ENCODE measurements around the gene DHX36. TPM values are rescaled to one million over a fixed set of nuclear protein-coding genes. Genes with fewer than 3 reads are reported as not detected.

DHX36 gene
- total RNA-seq, 1 donor from 2014 or later = 110 TPM

- H3K27ac Mint-ChIP-seq = no peak overlapping the region
- TF ChIP-seq CTCF (IDR thresholded peaks at IDR 0.05; ENCODE audit: unreplicated experiment) = no peak
- H3K27me3 Mint-ChIP-seq (ENCODE audit: low read depth) = no peaks in the 10 kb centered on the region
- H3K36me3 Mint-ChIP-seq = no peaks in the 10 kb centered on the region
- H3K9me3 Mint-ChIP-seq = no peaks in the 10 kb centered on the region
- no peak overlapping the region for H3K4me3 Mint-ChIP-seq
- DNase-seq (ENCODE audit: low spot score in 2 of 2, unreplicated experiment in 2 of 2) = no peak
- peaks cover 29% of the 10 kb centered on the region for H3K4me1 Mint-ChIP-seq
These were observed 98.8 kb downstream of the DHX36 start for GRCh38 chr3:154225536-154225935.

DNA sequence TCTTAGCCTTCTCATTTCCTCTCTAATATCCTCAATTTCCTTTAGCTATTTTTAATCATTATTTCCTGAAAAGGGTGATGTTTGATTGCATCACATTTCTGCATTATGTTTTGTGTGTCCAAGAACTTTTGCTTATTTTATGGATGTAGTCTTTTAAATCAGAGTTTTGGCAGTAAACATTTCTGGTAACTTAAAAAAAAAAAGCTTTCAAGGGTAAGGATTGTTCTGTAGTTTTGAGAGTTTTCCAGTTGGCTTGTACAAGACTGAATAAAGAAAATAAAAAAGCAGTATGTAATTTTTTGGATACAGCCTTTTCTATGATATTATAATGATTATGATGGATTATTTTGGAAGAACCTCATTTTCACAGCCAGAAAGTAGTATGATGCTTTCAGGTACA is 99.4 kb downstream of the DHX36 start:
- Mint-ChIP-seq H3K36me3 (peaks cover 5% of the 10 kb centered on the region), H3K4me1 (peaks cover 29% of the 10 kb centered on the region), H3K27ac (no peak overlapping the region), H3K27me3 (ENCODE audit: low read depth) (no peaks in the 10 kb centered on the region), H3K9me3 (no peaks in the 10 kb centered on the region), H3K4me3 (no peak overlapping the region)
- no peak for TF ChIP-seq CTCF (IDR thresholded peaks at IDR 0.05; ENCODE audit: unreplicated experiment)
- DNase-seq (ENCODE audit: low spot score in 2 of 2, unreplicated experiment in 2 of 2) = no peak

DNA sequence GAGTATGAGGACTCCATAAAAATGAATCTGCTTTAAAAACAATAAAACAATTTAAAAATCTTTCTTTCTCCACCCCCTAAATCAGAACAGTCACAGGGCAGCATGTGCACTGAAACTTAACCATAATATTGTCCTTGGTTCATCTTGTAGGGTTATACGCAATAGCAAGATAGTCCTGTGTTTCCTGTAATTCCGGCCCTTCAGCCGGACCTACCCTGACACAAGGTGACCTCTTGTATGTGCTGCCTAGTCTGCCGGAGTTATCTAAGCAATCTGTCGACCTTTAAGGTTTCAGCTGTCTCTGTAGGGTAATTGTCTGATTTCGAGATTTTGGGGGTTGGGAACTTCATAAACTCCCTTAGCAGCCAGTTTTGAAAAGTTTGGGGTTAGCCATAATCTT is 99.9 kb downstream of the DHX36 start:
- TF ChIP-seq CTCF (IDR thresholded peaks at IDR 0.05; ENCODE audit: unreplicated experiment) = no peak
- peaks cover 5% of the 10 kb centered on the region for H3K36me3 Mint-ChIP-seq
- no peak overlapping the region for H3K27ac Mint-ChIP-seq
- peaks cover 26% of the 10 kb centered on the region for H3K4me1 Mint-ChIP-seq
- H3K4me3 Mint-ChIP-seq = no peak overlapping the region
- no peak for DNase-seq (ENCODE audit: low spot score in 2 of 2, unreplicated experiment in 2 of 2)
- H3K27me3 Mint-ChIP-seq (ENCODE audit: low read depth) = no peaks in the 10 kb centered on the region
- H3K9me3 Mint-ChIP-seq = no peaks in the 10 kb centered on the region

- Mint-ChIP-seq H3K27me3 (ENCODE audit: low read depth) (no peaks in the 10 kb centered on the region), H3K9me3 (no peaks in the 10 kb centered on the region), H3K36me3 (peaks cover 5% of the 10 kb centered on the region), H3K4me1 (peaks cover 19% of the 10 kb centered on the region), H3K4me3 (no peak overlapping the region), H3K27ac (no peak overlapping the region)
- no peak for DNase-seq (ENCODE audit: low spot score in 2 of 2, unreplicated experiment in 2 of 2)
- no peak for TF ChIP-seq CTCF (IDR thresholded peaks at IDR 0.05; ENCODE audit: unreplicated experiment)
These were observed 100.8 kb downstream of the DHX36 start for GRCh38 chr3:154223519-154223918.

Other genes starting within 250 kb of the DHX36 start
- gene ARHGEF26, start 203.1 kb downstream of the DHX36 start, total RNA-seq = 6.2 to 6.6 TPM (median 6.6 TPM) in 3 replicates
- gene GPR149, start 105.7 kb upstream of the DHX36 start, total RNA-seq = not detected in 3 replicates

Measured in mesothelial cell of epicardium (in vitro differentiated cells).